Measurements from ENCODE around the gene ADARB2.

ADARB2 gene

GRCh38 chr10:1152386-1153250, 584.7 kb downstream of the ADARB2 start:
- DNase-seq (ENCODE audit: low read depth in 2 of 3, low spot score in 2 of 3) = no peak

DNA sequence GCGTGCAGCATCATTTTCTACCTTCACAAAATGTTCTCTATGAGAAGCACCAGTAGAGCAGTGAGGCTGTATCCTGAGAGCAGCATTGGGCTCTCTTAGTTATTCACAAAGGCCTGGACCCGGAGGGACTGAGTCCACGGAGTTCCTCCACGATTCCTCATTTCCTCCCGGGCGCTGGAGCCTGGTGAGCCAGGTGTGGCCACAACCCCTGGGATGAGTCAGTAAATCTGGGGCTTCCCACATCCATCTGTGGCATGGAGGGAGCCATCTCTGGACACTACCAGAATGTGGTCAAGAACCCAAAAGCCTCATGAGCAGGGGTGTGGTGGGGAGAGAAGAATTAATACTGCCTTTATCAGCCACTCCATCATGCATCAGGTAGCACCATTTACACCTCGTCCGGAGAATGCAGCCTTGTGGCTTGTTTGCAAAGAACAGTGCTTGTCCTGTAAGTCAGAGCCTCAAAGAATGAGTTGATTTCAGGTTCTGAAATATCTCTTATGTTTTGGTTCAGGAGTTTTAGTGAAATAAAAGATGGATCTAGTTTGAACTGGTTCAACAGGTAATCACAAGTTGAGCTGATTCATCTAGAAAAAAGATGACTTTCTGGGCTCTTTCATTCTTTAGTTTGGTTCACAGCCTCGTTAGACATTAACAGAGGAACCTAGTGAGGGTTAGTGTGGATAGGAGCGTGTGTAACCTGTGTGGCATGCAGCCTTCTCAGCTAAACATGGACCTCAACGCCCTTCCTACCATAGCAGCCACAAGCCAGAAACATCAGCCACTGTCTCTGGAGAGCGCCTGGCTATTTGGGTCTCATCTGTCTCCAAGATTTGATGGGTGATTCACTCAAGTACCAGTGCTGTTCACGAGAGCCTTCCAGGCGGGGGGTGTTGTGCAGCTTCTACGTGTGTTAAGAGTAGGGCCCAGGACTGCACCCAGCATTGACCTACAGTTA, 586.0 kb downstream of the ADARB2 start:
- DNase-seq (ENCODE audit: low read depth in 2 of 3, low spot score in 2 of 3) = no peak

GRCh38 chr10:1150638-1150955, 586.7 kb downstream of the ADARB2 start:
- DNase-seq (ENCODE audit: low read depth in 2 of 3, low spot score in 2 of 3) = no peak

DNA sequence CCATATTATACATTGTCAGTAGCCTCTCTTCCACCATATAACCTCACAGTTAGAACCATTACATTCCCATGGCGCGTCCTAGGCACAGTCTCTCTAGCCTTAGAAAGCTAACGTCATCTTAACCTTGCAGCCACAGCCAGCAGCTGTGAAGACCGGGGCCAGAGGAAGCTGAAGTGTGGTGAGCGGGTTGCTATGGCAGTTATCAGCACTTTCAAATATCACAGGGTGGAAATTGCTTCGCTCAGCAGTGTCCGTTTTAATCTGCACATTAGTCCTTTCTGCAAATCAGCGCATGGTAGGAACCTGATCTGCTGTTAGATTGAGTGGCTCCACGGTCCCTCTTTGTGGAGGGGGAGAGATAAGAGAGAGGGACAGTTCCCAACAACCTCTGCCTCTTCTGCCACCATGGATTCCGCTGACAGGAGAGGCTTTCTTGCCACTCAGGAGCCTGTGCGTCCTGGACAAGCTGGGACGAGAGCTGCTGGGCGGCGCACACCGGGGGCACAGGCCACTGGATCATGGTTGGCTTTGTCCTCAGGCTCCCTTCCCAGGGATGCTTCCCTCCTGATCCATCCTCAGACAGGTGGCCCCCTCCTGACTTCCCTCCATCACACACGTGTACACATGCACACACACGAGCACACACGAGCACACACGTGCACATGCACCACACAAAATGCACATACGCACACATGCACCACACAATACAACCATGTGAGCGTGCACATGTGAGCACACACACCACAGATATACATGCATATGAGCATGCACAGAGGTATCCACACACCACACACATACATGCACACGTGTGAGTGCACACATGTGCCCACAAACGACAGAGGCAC, 587.3 kb downstream of the ADARB2 start:
- no peak for DNase-seq (ENCODE audit: low read depth in 2 of 3, low spot score in 2 of 3)

DNA sequence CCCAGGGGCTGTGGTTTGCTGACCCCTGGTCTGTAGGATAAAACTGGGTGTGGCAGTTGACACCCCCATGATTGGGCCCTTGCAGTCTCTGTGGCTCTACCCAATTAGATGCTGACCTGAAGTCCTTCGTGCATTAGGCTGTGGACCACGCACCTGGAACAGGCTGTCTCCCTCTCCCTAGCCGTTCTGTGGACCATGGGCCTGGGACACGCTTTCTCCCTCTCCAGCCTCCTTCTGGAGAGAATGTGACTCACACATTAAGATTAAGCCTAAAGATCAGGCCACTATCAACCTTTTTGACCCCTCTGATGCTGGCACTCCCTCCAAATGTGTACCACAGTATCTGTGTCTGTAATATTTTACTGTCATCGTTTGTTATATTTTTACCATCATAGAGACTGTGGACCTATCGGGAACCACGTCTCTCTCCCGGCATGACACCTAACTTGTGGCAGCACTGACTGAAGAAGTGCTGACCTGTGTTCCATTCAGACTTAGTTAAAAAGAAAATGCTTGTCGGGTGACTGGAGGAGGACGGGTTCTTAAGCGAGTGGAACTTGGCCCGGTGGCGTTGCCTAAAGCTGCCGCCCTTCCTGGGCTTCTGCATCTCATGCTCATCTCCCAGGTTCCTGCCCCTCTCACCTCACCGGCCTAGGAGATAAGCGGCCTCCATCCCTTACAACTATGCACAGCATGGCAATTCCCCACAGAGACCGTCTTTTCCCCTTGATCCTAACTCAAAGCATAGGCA, 588.3 kb downstream of the ADARB2 start:
- DNase-seq (ENCODE audit: low read depth in 2 of 3, low spot score in 2 of 3) = no peak

- no peak for DNase-seq (ENCODE audit: low read depth in 2 of 3, low spot score in 2 of 3)
Measured at GRCh38 chr10:1147810-1148209, 589.5 kb downstream of the ADARB2 start.

DNA sequence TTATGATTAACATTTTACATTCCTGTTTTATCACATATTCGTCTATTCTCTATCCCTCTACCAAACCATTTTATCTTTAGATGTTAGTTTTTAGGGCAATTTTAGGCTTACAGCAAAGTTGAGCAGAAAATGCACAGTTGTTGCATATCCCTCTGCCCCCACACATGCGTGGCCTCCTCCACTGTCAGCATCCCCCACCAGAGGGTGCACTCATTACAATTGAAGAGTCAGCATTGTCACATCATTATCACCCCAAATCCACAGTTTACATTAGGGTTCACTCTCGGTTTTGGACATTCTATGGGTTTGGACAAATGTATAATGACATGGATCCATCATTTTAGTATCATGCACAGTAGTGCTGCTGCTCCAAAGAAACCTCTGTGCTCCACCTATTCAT, 594.7 kb downstream of the ADARB2 start:
- DNase-seq (ENCODE audit: low read depth in 2 of 3, low spot score in 2 of 3) = no peak

- DNase-seq (ENCODE audit: low read depth in 2 of 3, low spot score in 2 of 3) = no peak
Measured at GRCh38 chr10:1141701-1142100, 595.6 kb downstream of the ADARB2 start.

- DNase-seq (ENCODE audit: low read depth in 2 of 3, low spot score in 2 of 3) = no peak
Measured at GRCh38 chr10:1141261-1141660, 596.1 kb downstream of the ADARB2 start.

DNA sequence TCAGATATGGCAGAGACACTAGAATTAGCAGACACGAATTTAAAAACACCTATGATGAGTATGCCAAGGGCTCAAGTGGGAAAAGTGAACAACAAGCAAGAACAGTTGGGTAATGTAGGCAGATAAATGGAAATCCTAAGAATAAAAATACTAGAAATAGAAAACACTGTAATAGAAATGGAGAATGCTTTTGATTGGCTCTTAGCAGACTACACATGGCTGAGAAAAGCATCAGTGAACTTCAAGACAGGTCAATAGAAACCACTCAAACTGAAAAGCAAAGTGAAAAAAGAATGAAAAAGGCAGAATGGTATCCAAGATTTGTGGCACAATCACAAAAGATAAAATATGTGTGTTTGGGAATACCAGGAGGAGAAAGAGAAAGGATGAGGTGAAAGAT, 598.8 kb downstream of the ADARB2 start:
- no peak for DNase-seq (ENCODE audit: low read depth in 2 of 3, low spot score in 2 of 3)

- no peak for DNase-seq (ENCODE audit: low read depth in 2 of 3, low spot score in 2 of 3)
Measured at GRCh38 chr10:1137499-1138163, 599.7 kb downstream of the ADARB2 start.

- DNase-seq (ENCODE audit: low read depth in 2 of 3, low spot score in 2 of 3) = no peak
Measured at GRCh38 chr10:1136268-1136667, 601.1 kb downstream of the ADARB2 start.

DNA sequence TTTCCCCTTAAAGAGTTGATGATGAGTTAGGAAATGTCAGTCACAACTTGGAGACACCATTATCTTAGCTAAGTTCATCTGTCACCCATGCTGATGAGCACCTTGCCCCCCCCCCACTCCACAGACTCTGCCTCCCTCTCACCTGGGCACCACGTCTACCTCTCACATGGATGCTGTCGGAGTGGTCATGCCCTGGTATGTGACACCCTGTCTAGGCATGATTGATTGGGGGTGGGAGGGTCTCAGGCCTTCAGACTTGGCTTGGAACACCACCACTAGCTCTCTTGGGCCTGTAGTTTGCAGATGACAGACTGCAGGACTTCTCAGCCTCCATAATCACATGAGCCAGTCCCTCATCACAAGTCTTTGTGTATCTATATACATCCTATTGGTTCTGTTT, 603.2 kb downstream of the ADARB2 start:
- no peak for DNase-seq (ENCODE audit: low read depth in 2 of 3, low spot score in 2 of 3)

DNA sequence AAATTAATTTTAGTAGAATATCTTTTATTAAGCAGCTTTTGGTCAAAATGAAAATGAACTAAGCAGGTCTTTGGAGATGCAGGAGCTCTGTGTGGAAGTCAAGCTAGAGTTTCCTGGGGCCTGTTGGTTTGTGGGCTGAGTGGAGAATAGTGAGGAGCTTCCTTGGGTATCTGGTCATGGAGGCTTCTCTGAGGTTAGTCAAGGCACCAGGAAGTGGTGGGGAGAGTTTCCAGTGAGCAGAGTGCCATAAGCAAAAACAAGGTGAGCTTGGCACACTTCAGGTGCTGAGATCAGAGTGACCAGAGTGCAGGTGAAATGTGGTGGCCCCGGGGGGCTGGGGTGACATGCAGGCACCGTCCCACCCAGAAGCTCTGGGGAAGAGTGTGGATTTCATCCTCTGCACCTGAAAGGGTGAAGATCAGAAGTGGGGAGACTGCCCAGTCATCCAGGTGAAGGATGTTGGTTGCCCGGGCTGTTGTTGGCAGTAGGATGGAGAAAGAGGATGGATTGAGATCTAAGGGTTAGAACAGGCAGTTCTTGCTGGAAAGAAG, 603.8 kb downstream of the ADARB2 start:
- DNase-seq (ENCODE audit: low read depth in 2 of 3, low spot score in 2 of 3) = no peak

GRCh38 chr10:1132584-1132983, 604.7 kb downstream of the ADARB2 start:
- DNase-seq (ENCODE audit: low read depth in 2 of 3, low spot score in 2 of 3) = no peak

DNA sequence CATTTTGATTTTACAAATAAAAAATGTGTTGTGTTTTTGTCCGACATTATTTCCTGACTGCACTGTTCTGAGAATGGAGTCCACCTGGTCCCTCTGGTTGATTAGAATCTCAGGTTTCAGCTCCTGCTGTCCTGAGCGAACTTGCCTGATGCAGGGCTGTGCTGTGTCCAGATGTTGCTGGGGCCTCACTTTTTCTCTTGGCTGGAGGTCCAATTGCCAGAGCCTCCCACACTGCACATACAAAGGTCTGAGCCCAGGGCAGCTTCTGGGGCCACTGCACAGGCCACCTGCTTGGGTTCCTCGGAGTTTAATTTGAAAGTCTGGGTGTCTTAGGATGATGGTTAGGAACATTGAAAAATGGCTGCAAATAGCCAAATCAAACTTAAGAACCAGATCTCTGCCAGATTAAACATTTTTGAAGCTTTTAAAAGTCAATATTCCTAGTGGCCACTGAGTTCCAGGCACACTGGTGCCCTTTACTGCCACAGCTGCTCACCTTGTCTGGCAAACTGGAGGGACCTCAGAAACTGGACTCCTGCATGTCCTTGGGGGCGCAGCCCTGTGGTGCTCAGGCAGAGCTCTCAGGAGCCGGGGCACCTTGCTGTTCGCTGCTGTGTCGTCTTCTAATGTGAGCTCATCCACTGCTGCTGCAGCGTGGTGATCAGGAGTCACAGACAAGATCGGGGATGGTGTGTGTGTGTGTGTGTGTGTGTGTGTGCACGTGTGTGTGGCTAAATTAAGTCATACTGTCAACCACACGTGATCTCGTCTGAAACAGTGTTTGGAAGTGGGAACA, 606.1 kb downstream of the ADARB2 start:
- DNase-seq (ENCODE audit: low read depth in 2 of 3, low spot score in 2 of 3) = no peak

DNA sequence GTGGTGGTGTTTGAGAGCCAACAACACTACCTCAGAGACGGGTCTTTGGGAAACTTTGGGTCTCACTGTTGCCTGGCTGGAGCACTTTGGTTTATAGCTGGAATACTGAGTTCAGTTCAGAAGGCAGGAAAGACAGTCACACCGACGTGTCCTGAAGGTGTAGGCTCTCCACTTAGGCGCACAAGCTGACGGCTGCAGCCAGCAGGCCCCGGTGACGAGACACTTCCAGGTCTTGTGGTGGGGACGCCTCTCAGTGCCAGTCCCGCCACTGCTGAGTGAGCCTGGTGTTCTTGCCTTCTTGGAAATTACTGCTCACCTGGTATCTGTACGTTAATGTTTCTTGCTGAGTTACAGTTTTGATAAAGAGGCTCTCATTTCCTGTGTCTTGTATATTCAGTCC, 607.1 kb downstream of the ADARB2 start:
- DNase-seq (ENCODE audit: low read depth in 2 of 3, low spot score in 2 of 3) = no peak

- DNase-seq (ENCODE audit: low read depth in 2 of 3, low spot score in 2 of 3) = no peak
Measured at GRCh38 chr10:1128649-1129048, 608.7 kb downstream of the ADARB2 start.

- DNase-seq (ENCODE audit: low read depth in 2 of 3, low spot score in 2 of 3) = no peak
Measured at GRCh38 chr10:1128115-1128514, 609.2 kb downstream of the ADARB2 start.
